SK-N-SH (cell line): ENCODE data around the gene TTLL6. TPM values are rescaled to one million over a fixed set of nuclear protein-coding genes. Genes with fewer than 3 reads are reported as not detected.

Experiments used
- CTCF ChIA-PET: fragments of 300-600, 350-600 bp; formaldehyde crosslinking; extraction: SDS; loops from one replicate; lab custom pipeline; 2021; lab: Yijun Ruan, JAX
- POLR2A ChIA-PET: fragments of 350-600 bp; sonication (Branson Sonifier 250); formaldehyde crosslinking; extraction: SDS; loops from one replicate; lab custom pipeline; 2020; ENCODE audit warnings: antibody characterized with exemption, inconsistent platforms; lab: Yijun Ruan, JAX
- DNase-seq: peaks from one replicate; pipeline ENCODE4 v3.0.0; 2012
- H2AFZ ChIP-seq: fragments of 200-600 bp; sonication (generic); 2 replicates; pipeline ENCODE4 v1.8.1; 2016; ENCODE audit warnings: antibody characterized with exemption, mild to moderate bottlenecking, low read depth
- H3F3A ChIP-seq: fragments of 200-600 bp; sonication (generic); replicated peaks from 2 replicates; pipeline ENCODE3; 2016; ENCODE audit warnings: antibody characterized with exemption, mild to moderate bottlenecking; ENCODE audit not compliant: insufficient read depth
- H3K27ac ChIP-seq, 2 experiments: fragments of 200-500 bp in 1 of 2; fragments of 200-600 bp in 1 of 2; sonication (Bioruptor generic) in 1 of 2; sonication (generic), shearing (Covaris generic) in 1 of 2; 2 replicates each; pipeline versions ENCODE4 v1.5.1 to v1.6.1; 2014 to 2016; ENCODE audit warnings: low read depth in 2 of 2, inconsistent platforms in 1 of 2, low read length in 1 of 2, mild to moderate bottlenecking in 1 of 2, mixed read lengths in 1 of 2
- H3K27me3 ChIP-seq: fragments of 200-600 bp; sonication (generic), shearing (Covaris generic); 2 replicates; pipeline ENCODE4 v1.6.1; 2016; ENCODE audit warnings: mixed run types; ENCODE audit not compliant: insufficient read depth
- H3K36me3 ChIP-seq, 2 experiments: fragments of 200-500 bp in 1 of 2; fragments of 200-600 bp in 1 of 2; sonication (Bioruptor generic) in 1 of 2; sonication (generic) in 1 of 2; replicated peaks in 1 of 2; 2 replicates each; pipeline versions ENCODE3 to v1.5.1; 2014 to 2016; ENCODE audit warnings: low read length in 1 of 2, mild to moderate bottlenecking in 1 of 2; ENCODE audit not compliant: insufficient read depth in 2 of 2, control insufficient read depth in 1 of 2
- H3K4me1 ChIP-seq, 2 experiments: fragments of 200-500 bp in 1 of 2; fragments of 200-600 bp in 1 of 2; sonication (Bioruptor generic) in 1 of 2; sonication (generic), shearing (Covaris generic) in 1 of 2; 2 replicates each; pipeline versions ENCODE4 v1.5.1 to v1.6.1; 2014 to 2016; ENCODE audit warnings: low read depth in 1 of 2, low read length in 1 of 2, mixed run types in 1 of 2; ENCODE audit not compliant: insufficient read depth in 2 of 2, control insufficient read depth in 1 of 2
- H3K4me2 ChIP-seq: fragments of 200-600 bp; sonication (generic), shearing (Covaris generic); 2 replicates; pipeline ENCODE4 v1.6.1; 2017; ENCODE audit warnings: mixed run types
- H3K4me3 ChIP-seq, 2 experiments: fragments of 200-500 bp in 1 of 2; fragments of 200-600 bp in 1 of 2; sonication (Bioruptor generic) in 1 of 2; sonication (generic), shearing (Covaris generic) in 1 of 2; 2 replicates each; pipeline versions ENCODE4 v1.5.1 to v1.8.1; 2014 to 2016; ENCODE audit warnings: low read depth in 2 of 2, inconsistent platforms in 1 of 2, low read length in 1 of 2, mild to moderate bottlenecking in 1 of 2, mixed read lengths in 1 of 2, moderate library complexity in 1 of 2
- H3K79me2 ChIP-seq: fragments of 200-600 bp; sonication (generic); 2 replicates; pipeline ENCODE4 v1.8.1; 2017; ENCODE audit warnings: mild to moderate bottlenecking; ENCODE audit not compliant: insufficient read depth
- H3K9ac ChIP-seq: fragments of 200-600 bp; sonication (generic); 2 replicates; pipeline ENCODE4 v1.6.1; 2017; ENCODE audit warnings: mixed run types
- H3K9me2 ChIP-seq: fragments of 200-600 bp; sonication (generic); 2 replicates; pipeline ENCODE4 v1.6.1; 2017; ENCODE audit warnings: mixed run types
- H3K9me3 ChIP-seq: fragments of 200-600 bp; sonication (generic); 2 replicates; pipeline ENCODE4 v1.6.1; 2017; ENCODE audit warnings: mixed run types, mild to moderate bottlenecking, moderate library complexity
- H4K20me1 ChIP-seq: fragments of 200-600 bp; sonication (generic); 2 replicates; pipeline ENCODE4 v1.6.1; 2017; ENCODE audit warnings: mild to moderate bottlenecking, mixed run types; ENCODE audit not compliant: insufficient read depth
- ELF1 ChIP-seq: IDR thresholded peaks from 2 replicates; pipeline ENCODE4 v1.4.0; 2012
- EP300 ChIP-seq, 2 experiments: IDR thresholded peaks; 2 replicates each; pipeline versions ENCODE4 v1.4.0 to v1.6.1; 2012; ENCODE audit warnings: borderline replicate concordance in 1 of 2, low read depth in 1 of 2, low read length in 1 of 2
- EZH2phosphoT487 ChIP-seq: fragments of 200-600 bp; sonication (generic); IDR thresholded peaks from 2 replicates; pipeline ENCODE4 v1.6.1; 2017; ENCODE audit warnings: low read depth, mixed run types, mild to moderate bottlenecking, antibody characterized with exemption, moderate library complexity, borderline replicate concordance
- FOSL2 ChIP-seq: IDR thresholded peaks from 2 replicates; pipeline ENCODE4 v1.4.0; 2012; ENCODE audit warnings: low read depth, mild to moderate bottlenecking, moderate library complexity, borderline replicate concordance
- FOXJ3 ChIP-seq: sonication (generic); formaldehyde crosslinking; IDR thresholded peaks from 2 replicates; pipeline ENCODE4 v1.5.1; 2020; ENCODE audit warnings: mild to moderate bottlenecking, missing genetic modification reagents
- MXI1 ChIP-seq: IDR thresholded peaks from 2 replicates; pipeline ENCODE4 v1.6.1; 2012; ENCODE audit warnings: mild to moderate bottlenecking, low read depth, low read length, improper control_type of control experiment
- NRF1 ChIP-seq: IDR thresholded peaks from 2 replicates; pipeline ENCODE4 v1.6.1; 2012; ENCODE audit warnings: low read depth, mild to moderate bottlenecking, low read length
- POLR2AphosphoS5 ChIP-seq: IDR thresholded peaks from 2 replicates; pipeline ENCODE4 v1.6.1; 2012; ENCODE audit warnings: low read depth, low read length
- RAD21 ChIP-seq: IDR thresholded peaks from 2 replicates; pipeline ENCODE4 v1.6.1; 2012; ENCODE audit warnings: mild to moderate bottlenecking, low read length
- RCOR1 ChIP-seq: fragments of 150-350 bp; IDR thresholded peaks from 2 replicates; pipeline ENCODE4 v1.6.1; 2017; ENCODE audit warnings: antibody characterized with exemption, low read length
- RFX5 ChIP-seq: IDR thresholded peaks from 2 replicates; pipeline ENCODE4 v1.6.1; 2012; ENCODE audit warnings: mild to moderate bottlenecking, improper control_type of control experiment, low read length
- RXRA ChIP-seq: IDR thresholded peaks from 2 replicates; pipeline ENCODE4 v1.4.0; 2012; ENCODE audit warnings: low read depth, mild to moderate bottlenecking, borderline replicate concordance
- SMC3 ChIP-seq: IDR thresholded peaks from 2 replicates; pipeline ENCODE4 v1.6.1; 2012; ENCODE audit warnings: low read depth, low read length, improper control_type of control experiment
- TCF12 ChIP-seq: IDR thresholded peaks from 2 replicates; pipeline ENCODE4 v1.4.0; 2012
- USF1 ChIP-seq: IDR thresholded peaks from 2 replicates; pipeline ENCODE4 v1.4.0; 2012; ENCODE audit warnings: low read depth, borderline replicate concordance
- WGBS: methylation state at CpG from one replicate; pipeline ENCODE4 v1.1.6; 2017; ENCODE audit warnings: low lambda C conversion rate; 5-methylcytosine and 5-hydroxymethylcytosine counted together
- polyA plus RNA-seq, 3 experiments: library from polyadenylated mRNA; depleted of rRNA; stranded (reverse); fragments of >200 nt; gene quantifications; 2 replicates each; pipeline ENCODE4 v1.2.3, GENCODE V29; 2012
- TF ChIP-seq, protein P1 (sequence below): fragments of 150-350 bp; IDR thresholded peaks from 2 replicates; pipeline ENCODE4 v1.6.1; 2016; ENCODE audit warnings: mild to moderate bottlenecking, low read depth, low read length
- TF ChIP-seq, protein P2 (sequence below): IDR thresholded peaks from 2 replicates; pipeline ENCODE4 v1.6.1; 2012; ENCODE audit warnings: mild to moderate bottlenecking, low read depth, low read length, moderate library complexity
- TF ChIP-seq, protein P3 (sequence below): IDR thresholded peaks from 2 replicates; pipeline ENCODE4 v1.4.0; 2012; ENCODE audit warnings: low read depth, borderline replicate concordance
- TF ChIP-seq, protein P4 (sequence below): fragments of 200-600 bp; sonication (generic); IDR thresholded peaks from 2 replicates; pipeline ENCODE4 v1.6.1; 2017; ENCODE audit warnings: antibody characterized with exemption, mild to moderate bottlenecking, moderate library complexity
- TF ChIP-seq, protein P5 (sequence below): IDR thresholded peaks from 2 replicates; pipeline ENCODE4; 2012

Gene TTLL6
- polyA plus RNA-seq, 1 of the 3 experiments (the other 2 are of a cell fraction), result 3.1 TPM

- Histone ChIP-seq H3K9ac (no peak overlapping the region), H3K9me2 (no peaks in the 10 kb centered on the region), H3K79me2 (no peaks in the 10 kb centered on the region), H3F3A (no peaks in the 10 kb centered on the region), H3K4me3 (no peak overlapping the region), H2AFZ (no peak overlapping the region), H3K27ac (no peak overlapping the region), H3K36me3 (no peaks in the 10 kb centered on the region), H3K27me3 (peaks cover 68% of the 10 kb centered on the region), H3K4me2 (no peak overlapping the region), H4K20me1 (no peaks in the 10 kb centered on the region), H3K9me3 (no peaks in the 10 kb centered on the region), H3K4me1 (peaks cover 0 to 3% of the 10 kb centered on the region in 2 experiments; a peak in 1 of 4 replicates)
- DNase-seq, result no peak
- TF ChIP-seq MXI1 (no peak), SMC3 (no peak), RFX5 (no peak), RAD21 (no peak), EZH2phosphoT487 (no peak), EP300 (IDR thresholded peaks at IDR 0.05; ENCODE audit: borderline replicate concordance in 1 of 2, low read depth in 1 of 2, low read length in 1 of 2) (no peak), TCF12 (no peak), POLR2AphosphoS5 (no peak), RXRA (no peak), FOSL2 (no peak), USF1 (no peak), ELF1 (no peak), FOXJ3 (CRISPR knock-in tag) (no peak), NRF1 (no peak), RCOR1 (no peak)
- TF ChIP-seq, protein P1, sequence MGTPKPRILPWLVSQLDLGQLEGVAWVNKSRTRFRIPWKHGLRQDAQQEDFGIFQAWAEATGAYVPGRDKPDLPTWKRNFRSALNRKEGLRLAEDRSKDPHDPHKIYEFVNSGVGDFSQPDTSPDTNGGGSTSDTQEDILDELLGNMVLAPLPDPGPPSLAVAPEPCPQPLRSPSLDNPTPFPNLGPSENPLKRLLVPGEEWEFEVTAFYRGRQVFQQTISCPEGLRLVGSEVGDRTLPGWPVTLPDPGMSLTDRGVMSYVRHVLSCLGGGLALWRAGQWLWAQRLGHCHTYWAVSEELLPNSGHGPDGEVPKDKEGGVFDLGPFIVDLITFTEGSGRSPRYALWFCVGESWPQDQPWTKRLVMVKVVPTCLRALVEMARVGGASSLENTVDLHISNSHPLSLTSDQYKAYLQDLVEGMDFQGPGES, result no peak
- TF ChIP-seq, protein P2, sequence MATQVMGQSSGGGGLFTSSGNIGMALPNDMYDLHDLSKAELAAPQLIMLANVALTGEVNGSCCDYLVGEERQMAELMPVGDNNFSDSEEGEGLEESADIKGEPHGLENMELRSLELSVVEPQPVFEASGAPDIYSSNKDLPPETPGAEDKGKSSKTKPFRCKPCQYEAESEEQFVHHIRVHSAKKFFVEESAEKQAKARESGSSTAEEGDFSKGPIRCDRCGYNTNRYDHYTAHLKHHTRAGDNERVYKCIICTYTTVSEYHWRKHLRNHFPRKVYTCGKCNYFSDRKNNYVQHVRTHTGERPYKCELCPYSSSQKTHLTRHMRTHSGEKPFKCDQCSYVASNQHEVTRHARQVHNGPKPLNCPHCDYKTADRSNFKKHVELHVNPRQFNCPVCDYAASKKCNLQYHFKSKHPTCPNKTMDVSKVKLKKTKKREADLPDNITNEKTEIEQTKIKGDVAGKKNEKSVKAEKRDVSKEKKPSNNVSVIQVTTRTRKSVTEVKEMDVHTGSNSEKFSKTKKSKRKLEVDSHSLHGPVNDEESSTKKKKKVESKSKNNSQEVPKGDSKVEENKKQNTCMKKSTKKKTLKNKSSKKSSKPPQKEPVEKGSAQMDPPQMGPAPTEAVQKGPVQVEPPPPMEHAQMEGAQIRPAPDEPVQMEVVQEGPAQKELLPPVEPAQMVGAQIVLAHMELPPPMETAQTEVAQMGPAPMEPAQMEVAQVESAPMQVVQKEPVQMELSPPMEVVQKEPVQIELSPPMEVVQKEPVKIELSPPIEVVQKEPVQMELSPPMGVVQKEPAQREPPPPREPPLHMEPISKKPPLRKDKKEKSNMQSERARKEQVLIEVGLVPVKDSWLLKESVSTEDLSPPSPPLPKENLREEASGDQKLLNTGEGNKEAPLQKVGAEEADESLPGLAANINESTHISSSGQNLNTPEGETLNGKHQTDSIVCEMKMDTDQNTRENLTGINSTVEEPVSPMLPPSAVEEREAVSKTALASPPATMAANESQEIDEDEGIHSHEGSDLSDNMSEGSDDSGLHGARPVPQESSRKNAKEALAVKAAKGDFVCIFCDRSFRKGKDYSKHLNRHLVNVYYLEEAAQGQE, result no peak
- TF ChIP-seq, protein P3, sequence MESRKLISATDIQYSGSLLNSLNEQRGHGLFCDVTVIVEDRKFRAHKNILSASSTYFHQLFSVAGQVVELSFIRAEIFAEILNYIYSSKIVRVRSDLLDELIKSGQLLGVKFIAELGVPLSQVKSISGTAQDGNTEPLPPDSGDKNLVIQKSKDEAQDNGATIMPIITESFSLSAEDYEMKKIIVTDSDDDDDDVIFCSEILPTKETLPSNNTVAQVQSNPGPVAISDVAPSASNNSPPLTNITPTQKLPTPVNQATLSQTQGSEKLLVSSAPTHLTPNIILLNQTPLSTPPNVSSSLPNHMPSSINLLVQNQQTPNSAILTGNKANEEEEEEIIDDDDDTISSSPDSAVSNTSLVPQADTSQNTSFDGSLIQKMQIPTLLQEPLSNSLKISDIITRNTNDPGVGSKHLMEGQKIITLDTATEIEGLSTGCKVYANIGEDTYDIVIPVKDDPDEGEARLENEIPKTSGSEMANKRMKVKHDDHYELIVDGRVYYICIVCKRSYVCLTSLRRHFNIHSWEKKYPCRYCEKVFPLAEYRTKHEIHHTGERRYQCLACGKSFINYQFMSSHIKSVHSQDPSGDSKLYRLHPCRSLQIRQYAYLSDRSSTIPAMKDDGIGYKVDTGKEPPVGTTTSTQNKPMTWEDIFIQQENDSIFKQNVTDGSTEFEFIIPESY, result no peak
- TF ChIP-seq, protein P4, sequence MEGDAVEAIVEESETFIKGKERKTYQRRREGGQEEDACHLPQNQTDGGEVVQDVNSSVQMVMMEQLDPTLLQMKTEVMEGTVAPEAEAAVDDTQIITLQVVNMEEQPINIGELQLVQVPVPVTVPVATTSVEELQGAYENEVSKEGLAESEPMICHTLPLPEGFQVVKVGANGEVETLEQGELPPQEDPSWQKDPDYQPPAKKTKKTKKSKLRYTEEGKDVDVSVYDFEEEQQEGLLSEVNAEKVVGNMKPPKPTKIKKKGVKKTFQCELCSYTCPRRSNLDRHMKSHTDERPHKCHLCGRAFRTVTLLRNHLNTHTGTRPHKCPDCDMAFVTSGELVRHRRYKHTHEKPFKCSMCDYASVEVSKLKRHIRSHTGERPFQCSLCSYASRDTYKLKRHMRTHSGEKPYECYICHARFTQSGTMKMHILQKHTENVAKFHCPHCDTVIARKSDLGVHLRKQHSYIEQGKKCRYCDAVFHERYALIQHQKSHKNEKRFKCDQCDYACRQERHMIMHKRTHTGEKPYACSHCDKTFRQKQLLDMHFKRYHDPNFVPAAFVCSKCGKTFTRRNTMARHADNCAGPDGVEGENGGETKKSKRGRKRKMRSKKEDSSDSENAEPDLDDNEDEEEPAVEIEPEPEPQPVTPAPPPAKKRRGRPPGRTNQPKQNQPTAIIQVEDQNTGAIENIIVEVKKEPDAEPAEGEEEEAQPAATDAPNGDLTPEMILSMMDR, result no peak
- TF ChIP-seq, protein P5, sequence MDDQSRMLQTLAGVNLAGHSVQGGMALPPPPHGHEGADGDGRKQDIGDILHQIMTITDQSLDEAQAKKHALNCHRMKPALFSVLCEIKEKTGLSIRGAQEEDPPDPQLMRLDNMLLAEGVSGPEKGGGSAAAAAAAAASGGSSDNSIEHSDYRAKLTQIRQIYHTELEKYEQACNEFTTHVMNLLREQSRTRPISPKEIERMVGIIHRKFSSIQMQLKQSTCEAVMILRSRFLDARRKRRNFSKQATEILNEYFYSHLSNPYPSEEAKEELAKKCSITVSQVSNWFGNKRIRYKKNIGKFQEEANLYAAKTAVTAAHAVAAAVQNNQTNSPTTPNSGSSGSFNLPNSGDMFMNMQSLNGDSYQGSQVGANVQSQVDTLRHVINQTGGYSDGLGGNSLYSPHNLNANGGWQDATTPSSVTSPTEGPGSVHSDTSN, result no peak
- ChIA-PET CTCF (interaction anchor here (1.2 to 8.2 kb wide), 7 partner anchors 17 to 207 kb away, joined by 3 to 68 read pairs (median 6); no protein-coding TSS in a partner anchor), POLR2A (no interaction called here)
- WGBS, result 48% methylated on average over 7 of the region's 7 CpGs
Measured at GRCh38 chr17:48787828-48788227, 29.2 kb downstream of the TTLL6 start.
